ENCODE measurements around the gene SLC25A21.

DNA sequence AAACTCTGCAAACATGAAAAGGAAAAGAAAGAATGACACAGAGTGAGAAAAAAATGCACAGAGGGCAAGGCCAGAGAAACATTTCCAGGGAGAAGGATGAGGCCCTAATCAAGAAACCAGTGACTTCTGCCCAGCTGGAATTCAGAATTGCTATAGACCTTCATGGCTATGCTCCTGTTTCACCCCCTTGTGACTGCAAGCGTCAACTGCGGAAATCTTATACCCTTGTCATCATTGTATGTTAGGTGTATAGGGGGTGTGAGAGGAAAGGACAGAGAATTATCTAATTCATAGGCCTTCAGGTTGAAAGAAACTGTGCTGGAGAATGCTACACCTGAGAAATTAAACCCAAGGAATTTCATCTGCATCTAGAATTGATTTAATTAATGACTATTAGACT, 117.5 kb downstream of the SLC25A21 start:
- TF ChIP-seq POLR2A (IDR thresholded peaks at IDR 0.05; ENCODE audit: low read length) (no peak), GATA1 (IDR thresholded peaks at IDR 0.05; ENCODE audit: low read depth, low read length) (no peak)
